Skeletal muscle tissue (tissue), 4 donors: ENCODE data around the gene ASAP2. TPM values are rescaled to one million over a fixed set of nuclear protein-coding genes. Genes with fewer than 3 reads are reported as not detected.

Experiments used
- H3K27ac ChIP-seq: one replicate; pipeline ENCODE4 v1.7.0; 2013; ENCODE audit warnings: mild to moderate bottlenecking, low read depth, low read length, inconsistent platforms
- H3K27me3 ChIP-seq, 3 donors: one replicate each; pipeline ENCODE4 v1.7.0; 2013; ENCODE audit warnings: low read length in 3 of 3; ENCODE audit not compliant: control insufficient read depth in 3 of 3, insufficient read depth in 3 of 3
- H3K36me3 ChIP-seq, 3 donors: one replicate each; pipeline ENCODE4 v1.7.0; 2013; ENCODE audit warnings: low read length in 3 of 3; ENCODE audit not compliant: control insufficient read depth in 3 of 3, insufficient read depth in 3 of 3
- H3K4me1 ChIP-seq, 3 donors: one replicate each; pipeline ENCODE4 v1.7.0; 2013; ENCODE audit warnings: low read length in 3 of 3, mild to moderate bottlenecking in 3 of 3; ENCODE audit not compliant: control insufficient read depth in 3 of 3, insufficient read depth in 3 of 3
- H3K4me3 ChIP-seq, 3 donors: one replicate each; pipeline ENCODE4 v1.7.0; 2013; ENCODE audit warnings: low read length in 3 of 3
- H3K9ac ChIP-seq, 3 donors: one replicate each; pipeline ENCODE4 v1.7.0; 2013; ENCODE audit warnings: low read length in 3 of 3, mild to moderate bottlenecking in 3 of 3, moderate library complexity in 2 of 3, low read depth in 1 of 3
- H3K9me3 ChIP-seq, 3 donors: one replicate each; pipeline ENCODE4 v1.7.0; 2013; ENCODE audit warnings: low read length in 3 of 3; ENCODE audit not compliant: control insufficient read depth in 3 of 3
- total RNA-seq: library from RNA; depleted of rRNA; stranded (reverse); fragments of >200 nt; gene quantifications from one replicate; pipeline ENCODE4 v1.2.3, GENCODE V29; 2014
- donor health status: Osteomylitis.

Gene ASAP2
- total RNA-seq, 1 donor from 2014 or later = 17.7 TPM

DNA sequence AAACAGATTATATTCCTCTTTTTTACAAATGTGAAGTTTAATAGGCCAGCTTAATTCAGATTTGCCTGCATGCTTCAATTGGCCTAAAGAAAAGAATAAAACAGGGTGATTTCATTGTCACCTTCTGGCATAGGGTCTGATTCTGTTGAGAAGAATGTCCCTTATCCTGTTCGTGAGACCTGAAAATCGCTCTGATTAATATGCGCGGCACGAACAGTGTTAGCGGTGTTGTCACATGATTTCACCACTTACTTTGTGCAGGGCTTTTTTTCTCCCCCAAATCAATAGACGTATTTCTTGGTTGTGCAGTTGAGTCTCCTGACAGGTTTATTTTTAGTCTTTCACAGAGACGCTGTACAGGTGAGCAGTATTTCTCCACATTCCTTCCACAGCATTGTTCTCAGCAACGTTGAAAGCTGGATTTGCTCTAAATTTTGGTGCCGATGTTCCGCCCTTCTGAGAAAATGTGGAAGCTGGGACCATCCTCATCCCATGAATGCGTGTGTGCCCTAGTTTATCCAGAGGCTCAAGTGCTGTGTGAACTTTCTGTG, 134.8 kb downstream of the ASAP2 start:
- Histone ChIP-seq H3K36me3 (peaks cover 5 to 8% (median 5%) of the 10 kb centered on the region in 3 donors), H3K4me1 (peaks cover 3 to 4% (median 4%) of the 10 kb centered on the region in 3 donors), H3K27ac (no peak overlapping the region), H3K27me3 (no peaks in the 10 kb centered on the region), H3K9me3 (no peaks in the 10 kb centered on the region), H3K9ac (no peak overlapping the region), H3K4me3 (no peak overlapping the region)

DNA sequence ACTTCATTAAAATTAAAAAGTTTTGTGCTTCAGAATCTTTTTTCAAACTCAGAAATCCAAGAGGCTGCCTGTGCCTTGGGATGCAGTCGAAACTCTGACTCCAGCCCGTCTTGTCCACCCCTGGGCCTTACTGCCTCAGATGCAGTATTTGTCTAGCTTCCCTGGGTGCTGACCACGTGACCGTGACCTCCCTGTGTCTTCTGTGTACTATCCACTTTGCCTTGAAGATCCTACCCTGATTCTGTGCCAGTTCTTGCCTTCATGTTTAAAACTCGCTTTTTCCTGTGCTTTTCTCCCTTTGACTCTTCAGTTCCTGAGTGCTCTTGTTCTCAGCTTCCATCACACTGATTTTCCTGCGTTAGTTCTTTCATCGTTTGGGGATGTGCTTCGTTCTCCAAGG, 136.0 kb downstream of the ASAP2 start:
- Histone ChIP-seq H3K4me3 (no peak overlapping the region), H3K4me1 (peaks cover 4 to 11% (median 7%) of the 10 kb centered on the region in 3 donors), H3K27ac (no peak overlapping the region), H3K9me3 (no peaks in the 10 kb centered on the region), H3K27me3 (no peaks in the 10 kb centered on the region), H3K9ac (no peak overlapping the region), H3K36me3 (peaks cover 4 to 8% (median 5%) of the 10 kb centered on the region in 3 donors)

DNA sequence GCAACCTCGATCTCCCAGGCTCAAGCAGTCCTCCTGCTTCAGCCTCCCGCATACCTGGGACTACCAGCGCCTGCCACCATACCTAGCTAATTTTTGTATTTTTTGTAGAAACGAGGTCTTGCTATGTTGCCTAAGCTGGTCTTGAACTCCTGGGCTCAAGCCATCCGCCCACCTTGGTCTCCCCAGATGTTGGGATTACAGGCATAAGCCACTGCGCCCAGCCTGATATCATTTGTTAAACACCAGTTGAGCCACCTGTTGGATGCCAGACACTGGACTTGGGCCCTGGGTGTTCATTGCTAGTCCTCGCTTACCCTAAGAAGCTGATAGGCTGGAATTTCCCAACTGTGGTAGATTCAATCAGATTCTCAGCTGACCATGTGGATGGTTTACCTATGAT, 136.9 kb downstream of the ASAP2 start:
- peaks cover 4 to 8% (median 5%) of the 10 kb centered on the region in 3 donors for H3K36me3 ChIP-seq
- no peak overlapping the region for H3K4me3 ChIP-seq
- no peak overlapping the region for H3K27ac ChIP-seq

DNA sequence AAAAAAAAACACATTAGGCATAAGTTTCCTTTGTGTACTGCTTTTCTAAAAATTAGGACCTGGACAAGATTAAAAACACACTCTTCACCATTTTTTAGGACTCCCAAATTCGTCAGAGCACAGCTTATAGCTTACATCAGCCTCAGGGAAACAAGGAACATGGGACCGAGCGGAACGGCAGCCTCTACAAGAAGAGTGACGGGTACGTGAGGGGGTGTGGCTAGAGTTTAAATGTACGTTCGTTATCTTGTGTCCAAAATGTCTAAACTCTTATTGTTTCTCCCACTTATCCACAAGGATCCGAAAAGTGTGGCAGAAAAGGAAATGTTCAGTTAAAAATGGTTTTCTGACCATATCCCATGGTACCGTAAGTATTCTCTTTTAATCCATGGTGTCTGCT, 137.8 kb downstream of the ASAP2 start:
- Histone ChIP-seq H3K9me3 (no peaks in the 10 kb centered on the region), H3K4me1 (peaks cover 4 to 11% (median 8%) of the 10 kb centered on the region in 3 donors), H3K4me3 (no peak overlapping the region), H3K36me3 (peaks cover 4 to 8% (median 5%) of the 10 kb centered on the region in 3 donors), H3K27ac (no peak overlapping the region), H3K9ac (no peak overlapping the region), H3K27me3 (no peaks in the 10 kb centered on the region)

More for the DNA sequence above, 136.9 kb downstream of the ASAP2 start:
- Histone ChIP-seq H3K4me1 (peaks cover 4 to 11% (median 8%) of the 10 kb centered on the region in 3 donors), H3K27me3 (no peaks in the 10 kb centered on the region), H3K9me3 (no peaks in the 10 kb centered on the region), H3K9ac (no peak overlapping the region)

DNA sequence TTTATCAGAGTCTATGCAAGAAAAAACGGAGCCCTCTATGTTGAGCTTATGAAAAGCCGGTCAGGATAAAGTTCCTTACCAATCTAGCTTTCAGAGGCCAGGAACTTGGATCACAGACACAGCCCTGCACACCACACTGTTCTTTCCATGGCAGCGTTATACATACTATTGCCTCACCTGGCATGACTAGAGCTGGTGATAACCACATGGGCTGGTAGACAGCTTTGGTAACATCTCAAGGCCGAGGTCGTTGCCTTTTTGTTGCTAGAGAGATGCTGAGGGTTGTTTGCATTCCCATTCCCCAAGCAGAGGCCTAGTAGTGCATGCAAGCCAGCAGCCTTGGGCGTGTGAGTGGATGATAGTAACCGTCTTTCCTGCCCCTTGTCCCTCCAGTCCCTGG, 138.7 kb downstream of the ASAP2 start:
- no peak overlapping the region for H3K27ac ChIP-seq
- peaks cover 4 to 10% (median 5%) of the 10 kb centered on the region in 3 donors for H3K36me3 ChIP-seq
- no peak overlapping the region for H3K9ac ChIP-seq

DNA sequence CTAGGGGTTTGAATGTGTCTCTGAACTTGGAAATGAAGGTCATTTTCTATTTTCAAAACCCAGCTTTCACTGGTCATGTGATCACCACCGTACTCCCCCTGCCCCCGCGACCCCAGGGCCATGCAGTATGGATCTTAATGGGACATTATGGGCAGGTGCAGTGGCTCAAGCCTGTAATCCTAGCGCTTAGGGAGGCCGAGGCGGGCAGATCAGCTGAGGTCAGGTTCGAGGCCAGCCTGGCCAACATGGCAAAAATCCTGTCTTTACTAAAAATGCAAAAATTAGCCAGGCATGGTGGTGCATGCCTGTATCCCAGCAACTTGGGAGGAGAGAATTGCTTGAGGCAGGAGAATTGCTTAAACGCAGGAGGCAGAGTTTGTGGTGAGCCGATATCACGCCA, 139.4 kb downstream of the ASAP2 start:
- Histone ChIP-seq H3K4me3 (no peak overlapping the region), H3K36me3 (peaks cover 4 to 16% (median 9%) of the 10 kb centered on the region in 3 donors), H3K9ac (no peak overlapping the region), H3K27ac (no peak overlapping the region), H3K4me1 (peaks cover 4 to 11% (median 8%) of the 10 kb centered on the region in 3 donors), H3K27me3 (no peaks in the 10 kb centered on the region), H3K9me3 (no peaks in the 10 kb centered on the region)

More for the DNA sequence above, 138.7 kb downstream of the ASAP2 start:
- H3K4me3 ChIP-seq = no peak overlapping the region
- H3K27me3 ChIP-seq = no peaks in the 10 kb centered on the region
- peaks cover 4 to 11% (median 8%) of the 10 kb centered on the region in 3 donors for H3K4me1 ChIP-seq
- H3K9me3 ChIP-seq = no peaks in the 10 kb centered on the region

DNA sequence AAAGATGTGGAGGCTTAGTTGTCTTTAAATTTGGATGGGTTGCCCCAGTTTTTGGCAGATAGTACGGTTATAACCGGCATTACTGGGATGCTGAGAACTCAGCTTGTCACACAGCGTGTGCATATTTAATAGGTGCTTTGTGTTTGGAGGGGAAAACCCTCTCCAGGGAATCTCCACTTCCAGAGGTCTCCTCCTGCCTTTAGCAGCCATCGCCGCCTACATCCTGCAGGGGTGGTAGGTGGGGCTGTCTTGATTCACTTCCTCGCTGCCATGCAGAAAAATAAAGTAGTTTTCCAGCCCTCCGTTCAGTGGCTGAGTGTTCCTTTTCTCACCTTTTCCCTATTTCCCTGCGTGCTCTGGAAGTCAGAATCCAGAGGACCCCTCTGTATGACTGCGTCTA, 140.3 kb downstream of the ASAP2 start:
- peaks cover 4 to 21% (median 12%) of the 10 kb centered on the region in 3 donors for H3K36me3 ChIP-seq
- H3K4me3 ChIP-seq = peak overlapping the region in 2 of 3 donors; percentile 20
- H3K27ac ChIP-seq = peak overlapping the region; percentile 65

DNA sequence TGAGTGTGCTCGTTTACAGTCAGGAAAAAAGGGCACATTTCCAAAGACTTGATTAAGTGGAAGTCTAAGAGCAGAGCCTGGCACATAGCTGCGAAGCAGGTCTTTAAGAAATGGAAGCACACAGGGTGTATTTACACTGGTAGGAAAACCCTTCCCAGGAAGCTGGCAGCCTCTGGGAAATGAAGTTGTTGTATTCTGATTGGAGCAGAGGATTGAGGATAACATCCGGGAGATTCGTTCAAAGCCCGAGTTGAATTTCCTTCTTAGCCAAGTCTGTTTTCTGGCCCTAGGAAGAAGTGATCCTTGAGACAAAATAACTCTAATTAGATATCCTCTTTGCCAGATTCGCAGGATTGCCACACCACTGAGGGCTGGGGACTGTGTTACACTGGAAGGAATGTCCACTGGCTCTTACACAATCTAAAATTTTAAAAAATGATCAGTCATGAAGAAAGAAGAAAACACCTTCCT, 140.8 kb downstream of the ASAP2 start:
- Histone ChIP-seq H3K36me3 (peaks cover 4 to 24% (median 12%) of the 10 kb centered on the region in 3 donors), H3K27me3 (no peaks in the 10 kb centered on the region), H3K4me3 (peak overlapping the region in 2 of 3 donors; percentile 20), H3K9ac (no peak overlapping the region), H3K9me3 (no peaks in the 10 kb centered on the region), H3K27ac (peak overlapping the region; percentile 65), H3K4me1 (peaks cover 4 to 11% (median 8%) of the 10 kb centered on the region in 3 donors)

More for the DNA sequence above, 140.3 kb downstream of the ASAP2 start:
- Histone ChIP-seq H3K9ac (peak overlapping the region in 1 of 3 donors; percentile 24), H3K4me1 (peaks cover 4 to 11% (median 8%) of the 10 kb centered on the region in 3 donors), H3K27me3 (no peaks in the 10 kb centered on the region), H3K9me3 (no peaks in the 10 kb centered on the region)

DNA sequence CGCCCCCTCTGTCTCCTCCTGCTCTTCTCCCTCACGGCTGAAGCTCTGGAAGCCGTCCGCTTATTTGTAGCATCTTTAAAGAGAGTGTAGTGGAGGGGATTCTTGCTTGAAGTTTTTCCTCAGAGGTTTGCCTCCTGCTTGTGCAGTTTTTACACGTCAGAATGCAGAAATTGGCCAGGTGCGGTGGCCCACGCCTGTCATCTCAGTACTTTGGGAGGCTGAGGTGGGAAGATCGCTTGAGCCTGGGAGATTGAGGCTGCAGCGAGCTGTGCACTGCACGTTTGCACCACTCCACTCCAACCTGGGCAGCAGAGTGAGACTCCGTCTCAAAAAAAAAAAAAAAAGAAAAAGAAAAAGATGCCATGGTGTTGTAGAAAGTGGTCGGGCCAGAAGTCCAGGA, 147.7 kb downstream of the ASAP2 start:
- no peaks in the 10 kb centered on the region for H3K27me3 ChIP-seq
- H3K36me3 ChIP-seq = peaks cover 14 to 44% (median 15%) of the 10 kb centered on the region in 3 donors

DNA sequence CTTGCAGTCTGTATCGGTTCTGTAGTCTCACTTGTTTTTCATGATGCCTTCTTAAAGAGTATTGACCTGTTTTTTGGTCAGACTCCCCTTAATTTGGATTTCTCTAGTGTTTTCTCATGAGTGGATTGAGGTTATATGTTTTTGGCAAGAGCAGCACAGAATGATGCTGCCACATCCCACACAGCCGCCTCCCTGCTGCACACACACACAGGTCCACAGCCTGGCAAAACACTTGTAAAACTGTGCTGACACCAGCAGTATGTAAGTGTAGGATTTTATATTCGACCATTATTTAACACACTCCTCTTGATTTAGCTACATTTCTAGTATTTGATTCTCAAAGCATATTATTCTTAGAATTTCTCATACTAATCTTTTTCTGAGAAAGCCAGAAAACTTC, 148.7 kb downstream of the ASAP2 start:
- H3K4me3 ChIP-seq = no peak overlapping the region
- H3K4me1 ChIP-seq = no peaks in the 10 kb centered on the region
- H3K36me3 ChIP-seq = peaks cover 14 to 49% (median 16%) of the 10 kb centered on the region in 3 donors
- H3K9me3 ChIP-seq = no peaks in the 10 kb centered on the region
- H3K27me3 ChIP-seq = no peaks in the 10 kb centered on the region
- no peak overlapping the region for H3K27ac ChIP-seq
- H3K9ac ChIP-seq = no peak overlapping the region

More for the DNA sequence above, 147.7 kb downstream of the ASAP2 start:
- no peak overlapping the region for H3K9ac ChIP-seq
- no peak overlapping the region for H3K4me3 ChIP-seq
- H3K4me1 ChIP-seq = no peaks in the 10 kb centered on the region
- no peak overlapping the region for H3K27ac ChIP-seq
- no peaks in the 10 kb centered on the region for H3K9me3 ChIP-seq
